Dedifferentiated amniotic fluid mesenchymal stem cell (primary cell): ENCODE data around the gene NRG4.
"Not testable (repeated sequence)": the region's sequence is repeated elsewhere in the genome, so short reads cannot be mapped to it uniquely, and the experiment has no call there.

Experiments
- DNase-seq: peaks from one replicate; pipeline ENCODE4 v3.0.0-alpha.2; 2016; ENCODE audit errors: extremely low spot score

NRG4 gene

GRCh38 chr15:76011627-76012551 lies at the start of gene NRG4:
Gene NRG4, minus strand, starts transcription at chr15:76012424. Its CDS starts 1,194 bp downstream, at chr15:76011230.
- no peak for DNase-seq

GRCh38 chr15:76061700-76062099 lies 49.5 kb upstream of the NRG4 start:
- DNase-seq, result no peak

DNA sequence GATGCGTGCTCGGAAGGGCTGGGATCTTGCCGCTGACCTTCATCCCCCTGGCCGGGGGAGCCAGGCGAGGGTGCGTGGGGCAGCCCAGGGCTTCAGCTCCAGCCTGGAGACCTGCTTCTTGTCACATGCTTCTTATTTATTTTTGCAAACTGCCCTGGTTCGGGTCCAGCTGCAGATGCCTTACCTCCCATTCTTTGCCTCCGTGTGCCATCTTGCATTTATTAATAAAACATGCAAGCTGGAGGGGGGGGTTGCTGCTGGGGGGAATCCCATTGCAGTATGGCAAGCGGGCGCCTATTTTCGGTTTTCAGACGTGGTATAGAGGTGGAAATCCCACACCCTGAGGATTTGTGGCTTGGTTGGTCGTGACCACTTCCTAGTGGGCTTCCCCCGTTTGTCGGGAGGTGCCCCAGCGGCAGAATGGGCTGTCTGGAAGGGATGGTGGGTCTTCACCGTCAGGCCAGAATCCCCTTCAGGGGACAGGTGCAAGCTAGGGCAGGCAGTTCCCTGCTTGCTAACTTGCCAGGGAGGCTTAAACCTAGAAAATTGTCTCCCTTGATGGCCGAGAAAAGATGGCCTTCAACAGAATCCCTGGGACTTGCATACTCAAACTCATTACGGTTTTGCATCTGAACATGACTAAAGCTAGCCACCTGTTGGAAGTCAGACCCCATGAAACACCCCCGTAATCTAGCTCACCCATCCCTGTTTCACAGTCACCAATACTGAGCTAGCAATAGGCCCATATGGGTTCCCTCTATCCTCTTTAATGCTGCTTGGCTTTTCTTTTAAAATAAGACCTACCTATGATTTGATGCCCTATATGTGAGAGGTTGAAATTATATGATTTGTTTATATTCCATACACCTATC lies 48.1 kb upstream of the NRG4 start:
- DNase-seq, result no peak

DNA sequence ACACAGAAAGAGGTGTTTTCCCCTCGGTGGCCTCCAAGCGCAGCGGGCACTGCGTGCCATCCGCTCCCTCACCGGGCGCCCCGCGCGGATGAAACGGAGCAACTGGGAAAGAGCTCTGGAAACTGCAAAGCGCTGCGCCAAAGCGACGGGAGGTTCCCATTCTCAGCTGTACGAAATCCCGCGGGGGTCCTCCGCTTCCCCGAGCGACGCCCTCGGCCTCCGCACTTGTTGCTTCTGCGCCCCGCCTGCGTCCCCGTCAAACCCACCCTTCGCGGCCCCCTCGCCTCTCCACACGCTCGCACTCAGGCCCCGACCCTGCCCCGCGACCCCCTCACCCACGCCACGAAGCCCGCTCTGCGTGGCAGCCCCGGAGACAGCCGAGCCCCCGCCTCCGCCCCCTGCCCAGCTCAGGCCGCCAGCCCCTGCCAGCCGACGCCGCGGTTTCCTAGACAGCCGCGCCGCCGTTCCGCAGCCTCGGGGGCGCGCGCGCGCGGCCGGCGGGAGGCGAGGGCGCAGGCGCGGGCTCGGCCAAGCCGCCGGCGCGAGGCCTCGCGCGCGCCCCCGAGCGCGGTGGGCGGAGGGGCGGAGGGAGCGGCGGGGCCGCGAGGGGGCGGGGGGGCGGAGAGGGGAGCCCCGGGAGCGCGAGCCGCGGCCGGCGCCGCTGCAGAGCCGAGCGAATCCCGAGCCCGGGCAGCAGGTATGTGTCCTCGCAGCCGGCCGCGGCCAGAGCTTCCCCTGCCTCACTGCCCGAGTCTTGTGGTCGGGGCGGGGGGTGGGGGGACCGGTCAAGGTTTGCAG lies 47.3 kb upstream of the NRG4 start, which contains the start of gene TMEM266:
TSS of gene TMEM266 (plus strand) at position 666 of the 798 bp plus-strand sequence. CDS start 74,279 bp downstream, outside the sequence.
- no peak for DNase-seq

DNA sequence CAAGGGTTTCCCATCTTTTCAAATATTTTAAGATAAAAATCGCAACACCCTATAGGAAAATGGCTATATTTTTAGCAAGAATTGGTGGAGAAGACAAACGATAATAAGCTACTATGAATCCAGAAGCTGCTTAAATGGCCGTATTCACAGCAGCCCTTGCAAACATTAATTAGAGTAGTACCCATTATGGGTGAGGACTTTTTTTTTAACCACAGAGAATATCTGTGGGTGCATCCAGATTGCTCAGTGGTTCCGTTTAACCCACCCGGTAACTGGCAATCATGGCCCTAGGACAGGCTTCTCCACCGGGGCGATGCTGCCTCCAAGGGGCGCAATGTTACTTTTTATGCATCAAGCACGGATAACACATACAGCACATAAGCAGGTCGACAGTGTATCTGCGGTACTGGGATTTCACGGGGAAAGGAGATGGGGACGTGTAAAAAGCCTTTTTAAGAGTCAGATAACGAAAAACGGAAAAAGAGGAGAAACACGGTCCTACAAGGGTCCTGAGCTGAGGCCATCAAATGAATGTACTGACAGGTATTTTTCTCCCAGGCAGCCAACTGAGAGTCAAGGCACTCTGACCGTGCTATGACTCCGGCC lies 46.6 kb upstream of the NRG4 start:
- no peak for DNase-seq

DNA sequence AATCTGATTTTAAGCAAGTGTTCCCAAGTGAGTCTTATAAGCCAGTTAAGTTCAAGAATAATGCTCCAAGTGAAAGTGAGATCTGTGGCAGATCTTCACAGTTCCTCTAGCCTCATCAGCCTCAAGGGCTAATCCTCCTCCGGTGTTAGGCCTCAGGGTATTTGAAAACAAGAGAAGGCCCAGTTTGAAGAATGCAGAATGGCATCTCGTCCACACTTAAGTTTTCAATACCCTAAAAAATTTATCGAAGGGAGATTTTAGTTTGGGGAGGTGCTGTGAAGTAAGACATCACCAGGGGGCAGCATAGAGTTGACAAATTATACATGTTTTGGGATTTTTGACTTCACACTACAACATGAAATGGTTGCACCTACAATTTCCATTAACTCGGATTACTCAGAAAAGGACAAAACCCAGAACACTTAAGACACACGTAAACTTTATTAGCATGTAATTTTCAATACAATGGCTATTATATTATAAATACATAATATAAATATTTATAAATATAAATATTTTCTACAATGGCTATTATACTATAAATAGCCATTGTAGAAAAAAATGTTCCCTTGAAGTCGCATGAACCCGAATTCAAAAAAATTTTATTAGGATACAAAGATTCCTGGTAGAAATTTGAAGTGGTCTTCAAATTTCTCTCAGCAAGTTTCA lies 45.2 kb upstream of the NRG4 start:
- peak; percentile 46 for DNase-seq

- no peak for DNase-seq
These were observed 44.7 kb upstream of the NRG4 start for GRCh38 chr15:76056931-76057330.

DNA sequence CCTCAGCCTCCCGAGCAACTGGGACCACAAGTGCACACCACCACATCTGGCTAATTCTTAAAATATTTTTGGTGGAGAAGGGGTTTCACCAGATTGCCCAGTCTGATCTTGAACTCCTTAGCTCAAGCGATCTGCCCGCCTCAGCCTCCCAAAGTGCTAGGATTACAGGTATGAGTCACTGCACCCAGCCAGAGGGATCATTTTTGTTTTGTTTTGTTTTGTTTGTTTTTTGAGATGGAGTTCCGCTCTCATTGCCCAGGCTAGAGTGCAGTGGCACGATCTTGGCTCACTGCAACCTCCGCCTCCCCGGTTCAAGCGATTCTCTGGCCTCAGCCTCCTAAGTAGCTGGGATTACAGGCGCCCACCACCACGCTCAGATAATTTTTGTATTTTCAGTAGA lies 42.0 kb upstream of the NRG4 start:
- DNase-seq, result not testable (repeated sequence)

- DNase-seq, result no peak
These were observed 26.3 kb upstream of the NRG4 start for GRCh38 chr15:76038512-76038911.

- DNase-seq, result no peak
These were observed 23.4 kb upstream of the NRG4 start for GRCh38 chr15:76035593-76035992.

- no peak for DNase-seq
These were observed 21.9 kb upstream of the NRG4 start for GRCh38 chr15:76034111-76034510.

GRCh38 chr15:76033438-76033837 lies 21.2 kb upstream of the NRG4 start:
- DNase-seq, result no peak

DNA sequence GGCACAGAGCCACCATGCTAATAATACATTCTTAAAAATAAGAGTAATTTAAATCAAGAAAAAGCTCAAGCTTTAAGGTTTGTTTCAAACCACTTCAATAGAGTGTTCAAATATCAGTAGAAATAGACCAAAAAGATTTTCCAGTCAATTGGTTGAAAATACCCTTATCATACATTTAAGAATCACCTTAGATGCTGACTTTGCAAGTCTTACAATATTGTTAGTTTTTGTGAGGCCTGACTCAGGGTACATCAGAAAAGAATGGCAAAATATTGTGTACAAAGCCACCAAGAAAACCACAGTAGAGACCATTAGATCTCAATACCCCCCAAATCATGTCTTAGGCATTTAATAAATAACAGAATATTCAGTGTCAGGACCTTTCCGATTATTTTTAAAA lies 19.8 kb upstream of the NRG4 start:
- no peak for DNase-seq

GRCh38 chr15:76024021-76024768 lies 12.0 kb upstream of the NRG4 start:
- no peak for DNase-seq

DNA sequence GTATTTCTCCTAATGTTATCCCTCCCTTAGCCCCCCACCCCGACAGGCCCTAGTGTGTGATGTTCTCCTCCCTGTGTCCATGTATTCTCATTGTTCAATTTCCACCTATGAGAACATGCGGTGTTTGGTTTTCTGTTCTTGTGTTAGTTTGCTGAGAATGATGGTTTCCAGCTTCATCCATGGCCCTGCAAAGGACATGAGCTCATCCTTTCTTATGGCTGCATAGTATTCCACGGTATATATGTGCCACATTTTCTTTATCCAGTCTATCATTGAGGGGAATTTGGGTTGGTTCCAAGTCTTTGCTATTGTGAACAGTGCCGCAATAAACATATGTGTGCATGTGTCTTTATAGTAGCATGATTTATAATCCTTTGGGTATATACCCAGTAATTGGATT lies 1.2 kb upstream of the NRG4 start:
- DNase-seq, result not testable (repeated sequence)

DNA sequence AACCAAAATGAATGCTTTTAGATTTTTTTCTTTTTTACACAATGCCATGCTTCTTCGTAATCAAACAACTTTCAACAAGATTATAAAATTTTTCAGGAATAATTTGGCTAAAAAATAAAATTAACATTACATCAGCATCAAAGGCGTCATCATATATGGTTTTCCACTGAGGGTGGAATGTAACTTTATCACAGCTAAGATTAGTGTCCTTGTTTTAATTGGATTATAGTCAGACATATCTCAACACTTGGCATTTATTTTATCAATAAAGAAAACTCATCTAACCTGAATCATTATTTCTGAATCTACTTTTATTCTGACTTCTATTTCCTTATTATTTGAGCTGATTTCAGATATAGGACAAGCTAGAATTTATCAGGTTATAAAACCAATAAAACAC lies 1.6 kb downstream of the NRG4 start:
- no peak for DNase-seq

DNA sequence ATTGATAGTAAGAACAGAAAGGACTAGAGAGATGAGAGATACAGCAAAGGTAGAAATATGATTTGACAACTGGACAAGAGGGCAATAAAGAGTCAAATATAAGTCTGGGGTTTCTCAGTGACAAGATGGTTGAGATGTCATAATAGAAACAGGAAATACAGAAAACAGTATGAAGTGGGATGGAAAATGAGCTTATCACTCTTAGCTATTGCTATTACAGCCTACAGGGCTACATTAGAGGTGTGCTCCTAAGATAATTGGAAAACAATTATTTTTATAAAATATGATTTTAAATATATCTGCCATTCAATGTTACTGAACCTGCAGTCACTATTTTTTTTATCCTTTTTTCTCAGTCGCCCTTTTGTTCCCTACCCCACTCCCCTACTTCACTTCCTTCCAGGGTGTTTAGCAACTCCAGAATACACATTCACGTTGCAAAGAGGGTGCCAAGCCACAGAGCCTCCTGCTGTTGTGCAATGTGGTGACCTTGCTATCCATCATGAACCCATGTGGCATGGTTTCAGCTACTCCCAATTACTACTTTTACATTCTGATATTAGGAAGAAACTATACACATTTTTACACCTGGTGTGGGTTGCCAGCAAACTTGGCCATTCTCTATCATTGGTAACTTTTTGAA lies 6.0 kb downstream of the NRG4 start:
- DNase-seq, result no peak

DNA sequence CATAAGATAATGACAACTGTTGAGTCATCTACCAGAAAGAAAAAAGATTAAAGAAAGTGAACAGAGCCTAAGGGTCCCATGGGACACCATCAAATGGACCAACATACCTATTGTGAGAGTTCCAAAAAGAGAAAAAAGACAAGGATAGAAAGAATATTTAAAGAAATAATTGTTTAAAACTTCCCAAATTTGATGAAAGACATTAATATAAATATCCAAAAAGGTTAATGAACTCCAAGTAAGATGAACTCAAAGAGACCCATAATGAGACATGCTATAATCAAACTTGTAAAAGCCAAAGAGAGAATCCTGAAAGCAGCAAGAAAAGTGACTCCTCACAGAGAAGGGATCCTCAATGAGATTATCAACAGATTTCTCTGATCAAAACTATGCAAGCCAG lies 8.9 kb downstream of the NRG4 start:
- no peak for DNase-seq

GRCh38 chr15:75995611-75996010 lies 16.6 kb downstream of the NRG4 start:
- no peak for DNase-seq
